Lung microvascular endothelial cell (primary cell): Measurements from ENCODE around the gene TSHZ2. TPM values are rescaled to one million over a fixed set of nuclear protein-coding genes. Genes with fewer than 3 reads are reported as not detected.

Experiments
- DNase-seq, 2 donors: peaks; one replicate each; pipeline versions ENCODE4 v3.0.0 to v3.0.0-alpha.2; 2010; ENCODE audit warnings: low read depth in 2 of 2
- total RNA-seq: library from RNA; depleted of rRNA; stranded (reverse); fragments of >200 nt; gene quantifications from 2 replicates; pipeline ENCODE4 v1.2.1, GENCODE V29; 2014

Gene TSHZ2
- 0.22 and 4.0 TPM in 2 replicates for total RNA-seq

- DNase-seq, result peak in 1 of 2 donors; percentile 72
Observed at GRCh38 chr20:52972190-52972937, at the start of gene TSHZ2. Gene TSHZ2 (plus strand): TSS chr20:52972358. CDS start chr20:52973294, 936 bp downstream.

DNA sequence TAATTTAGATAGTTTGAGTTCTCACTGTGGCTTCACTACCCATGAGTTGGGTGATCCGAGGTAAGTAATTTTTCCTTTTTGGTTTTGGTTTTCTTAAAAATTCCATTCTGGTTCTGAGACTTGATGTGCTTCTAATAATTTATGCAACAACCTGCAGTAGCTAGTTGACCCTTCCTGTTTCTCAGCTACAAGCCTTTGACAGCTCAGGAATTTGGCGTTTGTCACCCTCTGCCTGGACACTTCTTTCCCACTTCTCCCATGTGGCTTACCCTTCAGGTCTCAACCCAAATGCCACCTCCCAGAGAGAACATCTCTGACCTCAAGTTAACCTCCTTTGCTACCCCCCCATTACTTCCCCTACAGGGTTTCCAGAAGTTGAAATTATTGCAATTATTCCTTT is 49.7 kb upstream of the TSHZ2 start:
- DNase-seq, result no peak

- DNase-seq, result peak in 1 of 2 donors; percentile 1
Observed at GRCh38 chr20:52923123-52923937, 48.8 kb upstream of the TSHZ2 start.

DNA sequence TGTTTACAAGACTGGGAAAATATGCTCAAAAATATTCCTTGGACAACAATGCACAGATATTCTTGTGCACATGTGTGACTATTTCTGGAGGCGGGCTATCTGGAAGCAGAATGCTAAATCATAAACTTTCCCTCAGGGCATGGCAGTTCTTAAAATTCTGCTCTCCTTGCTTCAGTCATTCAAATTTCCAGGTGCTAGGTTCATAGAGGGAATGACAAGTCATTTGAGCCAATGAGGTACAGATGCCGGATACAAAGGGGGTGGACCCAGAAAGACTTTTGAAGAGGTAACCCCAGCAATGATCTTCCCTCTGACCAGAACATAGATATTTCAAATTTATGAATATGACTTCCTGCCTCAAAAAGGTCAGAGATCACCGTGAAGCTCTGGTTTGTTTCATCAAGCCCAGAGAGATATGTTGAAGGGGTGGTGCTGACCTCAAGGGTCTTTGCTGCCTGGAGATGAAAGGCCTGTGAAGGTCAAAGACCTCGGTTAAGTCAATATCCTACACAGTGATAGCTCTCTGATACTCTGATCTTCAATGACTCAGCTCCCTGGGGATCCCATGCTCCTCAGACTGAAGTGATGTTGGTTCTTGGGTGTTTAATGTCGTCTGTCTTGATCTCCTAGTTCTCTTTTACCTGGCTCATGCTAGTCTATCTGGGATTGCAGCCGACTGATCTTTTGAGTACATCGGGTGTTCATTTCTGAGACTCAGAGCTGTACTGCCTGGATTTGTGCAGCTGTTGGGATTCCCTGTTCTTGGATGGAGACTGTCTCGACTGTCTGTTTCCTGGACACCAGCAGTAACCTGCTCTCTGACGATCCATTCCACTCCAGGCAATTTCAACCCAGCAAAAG is 47.5 kb upstream of the TSHZ2 start:
- no peak for DNase-seq

DNA sequence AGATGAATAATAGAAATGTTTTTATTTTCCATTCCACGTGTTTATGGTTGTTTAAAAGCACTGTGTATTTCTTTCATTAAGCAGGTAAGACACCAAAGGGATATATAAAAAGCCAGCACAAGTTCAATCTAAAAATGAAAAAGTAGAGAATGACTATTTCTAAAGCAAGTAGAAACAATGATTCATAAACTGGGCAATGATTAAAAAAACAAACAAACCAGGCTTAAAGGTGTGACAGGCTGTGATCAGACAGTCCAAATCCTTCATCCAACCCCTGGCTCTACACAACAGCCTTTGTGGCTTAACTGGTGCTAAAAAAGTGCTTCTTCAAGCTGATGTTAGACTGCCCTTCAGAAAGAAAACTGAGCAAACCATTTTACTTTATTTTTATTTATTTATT is 45.7 kb upstream of the TSHZ2 start:
- DNase-seq, result no peak

DNA sequence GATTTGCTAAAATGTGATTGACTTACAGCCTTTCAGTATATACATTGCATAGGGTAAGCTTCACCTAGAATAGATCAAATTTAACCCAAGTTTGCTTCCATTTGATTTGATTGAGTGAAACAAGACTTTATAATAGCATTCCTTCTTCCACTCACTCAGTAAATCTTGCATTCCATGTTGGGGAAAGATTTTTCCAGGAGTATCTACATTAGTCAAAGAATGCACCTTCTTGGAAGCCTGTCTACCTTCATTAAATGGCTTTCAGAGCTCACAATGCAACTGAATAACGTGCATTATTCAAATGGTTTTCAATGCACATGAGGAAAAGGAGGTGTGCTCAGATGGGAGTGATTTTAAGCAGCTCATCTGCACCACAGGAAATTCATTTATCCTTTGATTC is 38.3 kb upstream of the TSHZ2 start:
- DNase-seq, result no peak

- DNase-seq, result peak in 1 of 2 donors; percentile 5
Observed at GRCh38 chr20:52936351-52937340, 35.5 kb upstream of the TSHZ2 start.

- no peak for DNase-seq
Observed at GRCh38 chr20:52937591-52938100, 34.5 kb upstream of the TSHZ2 start.

- no peak for DNase-seq
Observed at GRCh38 chr20:52939141-52939540, 33.0 kb upstream of the TSHZ2 start.

GRCh38 chr20:52941808-52942207 is 30.4 kb upstream of the TSHZ2 start:
- no peak for DNase-seq

DNA sequence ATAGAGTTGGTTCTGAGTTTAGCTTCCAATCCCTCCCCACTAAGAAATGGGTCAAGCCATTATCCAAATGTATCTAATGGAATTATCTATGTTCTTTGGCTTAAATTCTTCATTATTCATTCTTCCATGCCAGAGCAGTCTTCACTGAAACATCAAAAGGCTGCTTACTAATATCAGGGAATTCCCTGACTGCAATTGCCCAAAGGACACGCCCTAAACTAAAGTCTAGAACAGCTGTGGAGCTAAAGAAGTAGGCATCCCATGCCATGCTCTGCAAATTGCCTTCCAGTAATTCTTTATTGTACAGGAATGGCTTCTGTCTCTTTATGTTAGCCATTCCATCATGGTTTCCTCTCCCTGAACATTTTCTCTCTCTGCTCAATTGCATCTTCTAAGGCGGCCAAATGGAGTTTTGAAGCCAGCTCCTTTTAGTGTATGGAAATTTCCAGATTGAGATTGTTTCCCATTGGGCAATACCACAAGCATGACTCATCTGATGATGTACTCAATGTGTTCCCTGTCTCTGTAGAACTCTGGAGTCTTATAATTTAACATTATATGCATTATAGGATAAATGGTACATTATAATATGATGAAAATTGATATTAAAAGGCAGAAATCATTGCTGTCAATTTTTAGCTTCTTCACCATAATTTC is 28.8 kb upstream of the TSHZ2 start:
- DNase-seq, result peak in 1 of 2 donors; percentile 23

GRCh38 chr20:52945268-52945667 is 26.9 kb upstream of the TSHZ2 start:
- DNase-seq, result no peak

GRCh38 chr20:52945862-52946522 is 26.2 kb upstream of the TSHZ2 start:
- no peak for DNase-seq

DNA sequence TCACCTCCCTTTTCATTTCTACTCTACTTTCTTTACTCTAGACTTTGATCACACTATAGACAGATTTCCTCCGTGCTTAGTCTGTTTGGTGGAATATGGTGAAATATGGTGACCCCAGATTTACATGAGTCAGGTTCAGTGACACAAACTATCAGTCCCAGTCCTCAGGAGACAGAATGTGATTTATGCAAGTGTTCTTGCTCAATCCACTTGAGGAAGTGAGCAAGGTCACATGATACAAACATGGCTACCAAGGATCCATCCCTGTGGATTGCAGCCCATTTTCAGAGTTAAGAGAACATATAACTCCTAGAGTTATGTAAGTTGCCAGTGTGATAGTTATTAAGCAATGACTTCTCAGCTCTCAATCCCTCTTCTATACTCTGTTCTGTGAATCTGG is 23.7 kb upstream of the TSHZ2 start:
- DNase-seq, result no peak

- no peak for DNase-seq
Observed at GRCh38 chr20:52953020-52953419, 19.1 kb upstream of the TSHZ2 start.

GRCh38 chr20:52954849-52955248 is 17.3 kb upstream of the TSHZ2 start:
- DNase-seq, result no peak

GRCh38 chr20:52958211-52958610 is 13.9 kb upstream of the TSHZ2 start:
- DNase-seq, result no peak

GRCh38 chr20:52959125-52959524 is 13.0 kb upstream of the TSHZ2 start:
- DNase-seq, result peak in 1 of 2 donors; percentile 64

- no peak for DNase-seq
Observed at GRCh38 chr20:52962183-52962582, 10.0 kb upstream of the TSHZ2 start.
